Raji (cell line): Measurements from ENCODE around the gene KLHL35.
A peak's percentile ranks its signal among the peaks of the same experiment; 100 is the strongest.

Experiments
- POLR2A ChIP-seq: IDR thresholded peaks from 2 replicates; pipeline ENCODE4 v1.6.1; 2011; ENCODE audit warnings: low read depth, low read length, control low read depth; ENCODE audit not compliant: insufficient read depth

The KLHL35 gene

DNA sequence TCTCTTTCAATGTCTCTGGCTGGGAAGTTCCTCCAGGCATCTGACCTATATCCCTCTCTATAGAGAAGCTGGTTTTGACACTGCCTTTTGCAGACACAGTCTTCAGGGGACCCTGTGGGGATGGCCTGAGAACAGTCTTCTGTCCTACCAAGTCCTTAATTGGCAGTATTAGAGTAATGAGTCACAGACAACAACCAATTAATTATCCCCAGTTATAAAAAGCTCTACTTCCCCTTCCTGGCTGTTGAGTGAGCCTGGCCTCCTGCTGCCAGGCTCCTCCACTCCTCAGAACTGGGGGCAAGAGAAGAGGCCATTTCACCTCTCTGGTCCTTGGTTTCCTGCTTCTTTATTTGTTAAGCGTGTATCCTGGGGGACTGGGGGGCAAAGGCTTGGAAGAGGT is 41.2 kb upstream of the KLHL35 start:
- peak; percentile 32; the same call in 1 of the 2 replicates for TF ChIP-seq POLR2A

DNA sequence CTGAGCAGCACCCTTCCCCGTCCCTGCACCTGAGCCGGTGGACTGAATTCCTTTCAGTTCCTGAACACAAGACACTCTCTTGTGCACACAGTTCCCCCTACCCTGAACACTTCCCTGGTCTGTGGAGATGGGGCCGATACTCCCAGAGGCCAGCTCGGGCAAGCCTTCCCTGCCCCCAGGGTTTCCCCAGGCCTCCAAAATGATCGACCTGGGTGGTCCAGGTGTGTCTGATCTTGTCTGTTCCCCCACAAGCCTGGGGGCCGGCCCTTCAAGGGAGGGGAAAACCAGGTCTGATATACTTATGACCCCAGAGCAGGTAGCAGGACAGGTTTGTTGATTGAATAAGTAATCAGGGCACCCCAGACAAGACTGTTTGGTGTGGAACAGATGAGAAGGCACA is 40.7 kb upstream of the KLHL35 start:
- TF ChIP-seq POLR2A: no peak

DNA sequence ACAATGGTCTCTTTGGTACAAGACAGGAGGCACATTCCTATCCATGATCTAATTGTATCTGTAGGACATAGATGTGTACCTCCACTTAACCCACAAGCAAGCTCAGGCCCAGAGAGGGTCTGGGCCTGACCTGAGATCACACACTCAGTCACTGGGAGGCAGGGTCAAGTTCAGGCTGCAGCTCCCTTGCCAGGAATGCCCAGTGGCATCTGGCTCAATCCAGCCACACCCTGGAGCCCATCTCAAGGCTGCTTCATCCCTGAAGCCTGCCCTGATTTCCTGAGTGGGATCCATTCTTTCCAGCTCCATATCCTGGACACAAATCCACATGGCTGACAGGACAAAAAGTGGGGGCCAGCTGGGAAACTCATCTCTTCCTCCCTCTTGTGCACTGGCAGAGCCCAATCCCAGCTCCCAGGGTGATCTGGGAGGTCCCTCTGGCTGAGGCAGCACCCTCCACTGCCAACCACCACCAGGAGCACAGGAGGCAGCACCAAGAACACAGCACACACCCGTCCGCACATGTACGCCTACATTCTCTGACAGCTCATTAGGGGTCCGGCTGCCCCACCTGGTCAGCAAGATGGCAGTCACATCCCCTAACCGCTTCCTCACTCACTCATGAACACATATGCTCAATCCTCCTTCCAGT is 39.2 kb upstream of the KLHL35 start:
- TF ChIP-seq POLR2A: no peak

DNA sequence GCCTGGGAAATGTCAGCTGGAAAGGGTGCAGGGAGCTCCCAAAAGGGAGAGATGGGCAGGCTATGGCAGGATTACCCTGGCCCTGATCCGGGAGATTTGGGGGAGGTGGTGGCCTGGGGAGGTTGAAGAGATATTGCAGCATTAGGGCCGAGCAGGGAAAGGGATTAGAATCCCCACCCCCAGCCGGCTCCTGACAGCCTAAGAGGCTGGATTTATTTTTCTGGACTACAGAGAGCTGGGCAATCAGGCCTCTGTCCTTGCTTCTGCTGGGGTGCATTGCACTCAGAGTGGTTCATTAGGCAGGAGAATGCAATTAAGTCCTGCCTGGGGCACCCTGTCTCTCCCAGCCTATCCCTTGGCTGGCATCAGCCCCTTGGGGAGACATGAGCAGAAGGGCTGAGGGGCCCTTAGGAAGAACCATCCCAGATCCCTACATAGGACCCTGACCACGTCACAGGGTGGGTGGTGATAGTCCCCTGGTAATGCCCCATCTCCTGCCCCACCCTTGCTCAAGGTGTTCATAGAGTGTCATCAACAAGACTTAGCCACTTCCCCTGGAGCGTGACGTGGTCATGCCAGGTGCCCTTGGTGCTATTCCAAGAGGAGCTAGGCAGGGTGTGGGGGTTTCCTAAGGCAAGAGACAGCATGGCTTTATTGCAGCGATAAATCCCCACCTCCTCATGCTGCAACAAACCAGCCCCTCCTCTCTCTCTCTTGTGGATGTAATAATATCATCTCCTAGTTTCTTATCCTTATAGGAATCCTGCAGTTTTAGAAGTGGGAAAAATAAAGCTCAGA is 38.4 kb upstream of the KLHL35 start:
- no peak for TF ChIP-seq POLR2A

DNA sequence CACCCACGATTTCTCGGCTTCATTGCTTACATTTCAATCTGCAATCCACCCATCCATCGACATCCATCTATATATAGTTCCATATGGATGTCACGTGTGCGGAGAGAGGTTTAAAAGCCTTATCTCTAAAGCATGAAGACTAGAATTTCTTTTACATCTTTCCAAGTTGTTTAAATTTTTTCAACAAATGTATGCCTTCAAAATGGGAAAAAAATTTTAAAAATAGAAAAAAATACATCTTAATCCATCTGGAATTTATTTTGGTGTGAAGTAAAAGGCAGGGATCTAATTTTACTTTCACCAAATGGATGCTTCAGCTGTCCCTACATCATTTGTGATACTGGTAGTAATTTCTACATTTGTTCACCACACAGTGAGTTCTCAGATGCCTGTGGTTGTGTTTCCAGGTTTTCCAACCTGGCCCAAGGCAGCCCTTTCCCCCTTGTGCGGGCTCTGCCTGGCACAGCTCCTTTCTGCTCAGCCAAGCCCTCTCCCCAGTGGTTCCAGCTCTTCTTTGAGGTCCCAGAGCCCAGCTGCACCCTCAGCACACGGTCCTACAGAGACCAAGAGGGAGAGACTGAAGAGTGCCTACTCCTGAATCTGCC is 37.6 kb upstream of the KLHL35 start:
- no peak for TF ChIP-seq POLR2A

DNA sequence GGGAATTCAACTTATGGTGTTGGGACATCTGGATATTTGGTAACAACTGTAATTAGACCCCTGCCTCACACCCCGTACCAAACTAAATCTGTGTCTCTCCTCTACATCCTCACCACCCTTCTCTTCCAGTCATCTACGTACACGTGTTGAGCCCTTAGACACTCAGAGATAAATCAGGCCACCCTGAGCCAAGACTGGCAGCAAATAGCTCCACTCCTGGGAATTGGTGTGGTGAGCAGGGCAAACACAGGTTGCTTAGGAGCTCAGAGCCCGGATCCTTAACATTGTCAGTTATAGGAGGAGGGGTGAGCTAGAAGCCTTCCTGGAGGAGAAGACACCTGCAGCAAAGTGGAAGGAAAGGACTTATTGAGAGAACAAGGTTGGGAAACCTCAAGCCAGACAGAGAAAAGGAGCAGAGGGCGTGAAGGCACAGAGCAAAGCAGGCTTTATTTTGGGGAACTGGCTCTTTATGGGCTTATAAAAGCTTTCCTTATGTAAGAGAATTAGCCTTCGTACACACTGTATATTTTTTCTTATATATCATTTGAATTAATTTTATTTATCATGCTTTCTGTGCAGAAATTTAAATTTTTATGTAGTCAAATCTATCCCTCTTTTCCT is 36.9 kb upstream of the KLHL35 start:
- no peak for TF ChIP-seq POLR2A

DNA sequence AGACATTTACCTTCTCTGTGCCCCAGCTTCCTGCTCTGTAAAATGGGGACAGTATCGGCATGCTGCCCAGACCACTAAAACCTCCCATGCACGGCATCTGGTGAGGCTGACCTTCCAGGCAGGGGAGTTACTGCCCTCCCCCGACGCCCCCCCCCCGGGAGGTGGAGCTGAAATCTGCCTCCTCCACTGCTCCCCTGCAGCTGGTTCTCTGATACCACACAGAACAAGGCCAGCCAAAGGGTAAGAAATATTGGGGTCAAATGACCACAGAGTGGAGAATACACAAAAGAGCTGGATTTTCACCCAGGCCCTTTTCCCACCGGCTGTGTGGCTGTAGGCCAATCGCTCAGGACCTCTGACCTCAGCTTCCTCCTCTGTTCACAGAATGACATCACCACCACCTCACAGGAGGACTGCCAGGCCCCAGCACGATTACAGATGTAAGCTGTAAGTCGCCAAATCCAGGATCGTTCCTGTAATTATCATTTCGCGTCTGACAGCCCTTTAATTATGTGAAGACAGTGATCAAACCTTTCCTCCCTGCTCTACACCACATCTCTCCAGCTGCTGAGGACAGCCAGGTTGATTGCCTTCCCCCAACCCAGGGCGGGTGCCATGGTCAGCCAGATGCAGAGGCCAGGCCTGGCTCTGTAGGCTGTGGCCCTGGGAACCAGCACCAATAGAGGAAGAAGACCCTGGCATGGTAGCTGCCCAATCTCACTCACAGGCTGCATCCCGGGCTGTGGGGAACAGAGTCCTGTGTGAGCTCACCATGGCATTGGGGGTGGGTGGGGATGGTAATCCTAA is 35.7 kb upstream of the KLHL35 start:
- TF ChIP-seq POLR2A: no peak

DNA sequence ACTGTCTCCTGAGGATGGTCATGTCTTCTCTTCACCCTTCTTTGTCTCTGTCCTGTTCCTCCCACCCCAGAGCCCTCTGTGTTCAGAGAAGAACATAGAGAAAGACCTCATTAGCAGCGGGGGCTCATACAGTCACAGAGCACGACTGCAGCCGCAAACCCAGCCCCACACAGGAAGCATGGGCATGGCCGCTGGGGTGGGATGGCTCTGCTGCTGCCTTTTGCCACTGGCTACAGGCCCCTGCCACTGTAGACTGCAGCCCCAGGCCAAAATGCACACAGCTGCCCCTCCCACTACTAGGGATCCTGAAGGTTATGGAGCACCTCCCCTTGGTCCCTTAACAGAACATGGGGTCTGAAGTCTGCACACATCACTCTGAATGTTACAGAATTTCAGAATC is 34.9 kb upstream of the KLHL35 start:
- TF ChIP-seq POLR2A: no peak

DNA sequence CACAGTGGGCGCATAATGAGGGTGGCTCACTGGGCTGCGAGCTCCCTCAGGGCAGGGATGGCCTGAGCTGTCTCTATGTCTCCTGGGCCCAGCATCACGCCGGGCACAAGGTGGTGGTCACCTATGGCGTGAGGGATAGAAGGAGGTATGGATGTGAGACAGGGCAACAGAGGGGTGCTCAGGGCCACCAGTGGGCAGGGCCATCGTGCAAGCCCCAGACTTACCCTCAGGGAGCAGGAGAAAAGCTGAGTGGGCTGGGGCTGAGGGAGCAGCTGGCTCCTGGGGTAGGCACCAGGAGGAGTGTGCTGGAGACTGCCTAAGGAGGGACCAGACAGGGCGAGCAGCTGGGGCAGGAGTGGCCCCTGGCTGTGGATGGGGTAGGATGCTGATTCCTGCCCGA is 34.3 kb upstream of the KLHL35 start:
- TF ChIP-seq POLR2A: no peak

DNA sequence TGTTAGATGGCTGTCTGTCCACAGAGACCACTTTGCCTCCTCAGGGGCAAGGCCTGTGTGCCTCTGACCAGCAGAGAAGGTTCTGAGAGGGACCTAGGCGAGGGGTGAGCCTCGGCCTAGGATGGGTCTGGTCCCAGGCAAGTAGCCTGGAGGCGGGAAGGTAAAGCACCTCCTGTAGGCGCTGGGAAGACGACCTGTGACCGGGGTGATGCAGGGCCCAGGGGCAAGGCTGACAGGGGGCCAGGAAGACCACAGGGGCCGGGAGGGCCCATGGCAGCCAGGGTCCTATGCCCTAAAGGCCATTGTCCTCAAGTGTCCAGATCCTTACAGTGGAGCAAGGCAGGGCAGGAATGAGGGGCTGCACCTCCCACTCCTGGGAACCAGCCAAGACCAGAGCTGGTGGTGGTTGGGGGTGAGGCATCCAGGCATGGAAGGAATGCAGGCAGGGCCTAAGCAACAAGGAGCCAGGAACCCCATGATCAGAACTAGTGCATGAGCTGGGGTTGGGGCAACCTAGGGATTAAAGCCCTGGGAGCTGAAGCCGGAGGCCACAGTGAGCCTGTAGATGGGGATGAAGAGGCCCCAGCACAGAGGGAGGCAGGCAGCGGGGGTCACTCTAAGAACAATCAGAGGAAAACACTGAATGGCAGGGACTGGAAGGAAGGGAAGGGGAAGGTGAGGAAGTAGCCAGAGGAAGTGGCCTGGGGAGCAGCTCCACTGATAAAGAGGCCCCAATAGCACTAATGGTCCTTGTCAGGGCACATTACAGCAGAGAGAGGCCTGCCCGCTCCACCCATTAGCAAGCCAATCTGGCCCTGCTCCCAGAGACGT is 32.9 kb upstream of the KLHL35 start:
- no peak for TF ChIP-seq POLR2A

DNA sequence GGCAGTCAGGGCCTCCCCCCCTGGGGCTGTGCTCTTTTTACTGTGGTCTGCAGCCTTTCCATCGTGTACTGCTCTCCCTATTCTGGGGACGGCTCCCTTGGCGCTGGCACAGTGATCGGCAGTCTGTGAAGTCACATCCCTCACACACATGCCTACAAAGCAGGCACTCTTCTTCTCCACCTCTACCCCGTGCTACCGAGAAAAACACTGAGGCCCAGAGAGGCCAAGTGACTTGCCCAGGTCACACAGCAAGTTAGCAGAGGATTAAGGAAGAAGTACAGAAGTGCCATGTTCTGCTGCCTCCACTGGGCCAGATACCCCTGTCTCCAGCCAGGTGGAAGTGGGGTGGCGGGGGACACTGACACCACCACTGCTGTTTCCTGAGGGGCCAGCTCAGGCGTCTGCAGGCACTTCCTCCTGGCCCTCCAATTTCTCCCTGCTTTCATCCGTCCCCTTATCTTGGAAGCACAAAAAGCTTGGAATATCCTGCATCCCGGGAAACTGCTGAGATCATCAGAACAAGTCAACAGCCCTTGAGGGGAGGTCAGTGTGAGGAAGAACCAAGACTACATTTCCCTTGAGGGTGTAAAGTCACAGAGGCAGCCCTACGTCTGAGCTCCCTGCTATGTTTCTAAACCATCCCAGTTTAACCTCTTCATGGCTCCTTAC is 30.2 kb upstream of the KLHL35 start:
- no peak for TF ChIP-seq POLR2A

DNA sequence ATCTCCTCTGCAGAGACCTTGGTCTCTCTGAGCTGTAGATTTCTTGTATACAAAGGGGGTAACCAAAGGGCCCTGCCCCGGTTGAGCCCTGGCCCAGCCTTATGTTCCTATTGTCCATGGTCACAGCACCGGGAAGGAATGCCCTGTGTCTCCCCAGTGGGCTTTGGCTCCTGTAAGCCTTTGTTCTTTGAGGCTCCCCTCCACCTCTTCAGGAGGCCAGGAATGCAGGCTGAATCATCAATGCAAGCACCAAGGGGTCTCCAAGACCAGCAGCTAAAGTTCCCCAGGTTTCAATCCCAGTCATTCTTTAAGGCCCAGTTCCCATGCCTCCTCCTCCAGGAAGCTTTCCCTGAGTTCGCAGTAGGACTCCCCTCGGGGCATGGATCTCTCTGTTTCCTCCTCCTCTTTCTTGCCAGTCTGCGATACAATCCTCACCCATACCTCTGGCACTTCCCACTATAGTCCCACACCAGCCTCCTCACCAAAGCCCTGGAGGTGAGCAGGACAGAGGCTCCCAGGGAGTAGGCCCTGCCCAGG is 29.2 kb upstream of the KLHL35 start:
- TF ChIP-seq POLR2A: no peak

DNA sequence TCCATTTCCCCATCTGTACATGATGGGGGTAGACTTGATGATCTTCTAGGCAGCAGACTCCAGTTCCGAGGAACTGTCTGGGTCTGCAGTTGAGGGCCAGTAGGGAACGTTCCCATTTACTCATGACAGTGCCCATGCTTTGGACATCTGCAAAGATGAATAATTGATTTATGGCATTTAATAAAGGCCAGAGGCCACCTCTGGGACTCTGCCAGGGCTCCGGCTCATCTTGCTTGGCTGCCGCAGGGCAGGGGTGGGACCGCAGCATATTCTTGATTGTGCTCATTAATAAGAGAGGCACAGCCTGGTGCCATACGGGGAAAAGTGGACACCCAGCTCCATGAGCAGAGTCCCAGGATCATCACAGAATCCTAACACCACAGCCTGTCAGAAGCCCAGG is 28.1 kb upstream of the KLHL35 start:
- TF ChIP-seq POLR2A: no peak
